ENCODE results near the gene MAP3K7CL. TPM values are rescaled to one million over a fixed set of nuclear protein-coding genes. Genes with fewer than 3 reads are reported as not detected.
"Not testable (repeated sequence)": the region's sequence is repeated elsewhere in the genome, so short reads cannot be mapped to it uniquely, and the experiment has no call there.

MAP3K7CL gene
- total RNA-seq, 6 experiments from 2014 or later, result 6.2 to 11.4 (median 7.6) TPM

GRCh38 chr21:29166853-29167252 lies 36.4 kb downstream of the MAP3K7CL start:
- no peak overlapping the region for H3K27ac Mint-ChIP-seq
- no peak for TF ChIP-seq CTCF (IDR thresholded peaks at IDR 0.05)
- DNase-seq, result no peak
- H3K4me1 Mint-ChIP-seq (ENCODE audit: low read depth), result peaks cover 52% of the 10 kb centered on the region
- no peaks in the 10 kb centered on the region for H3K9me3 Mint-ChIP-seq
- H3K36me3 Mint-ChIP-seq (ENCODE audit: low read depth), result 0 out of 2 replicates have a peak, but pooled peaks cover 3% of the 10 kb centered on the region
- H3K4me3 Mint-ChIP-seq, result no peak overlapping the region
- 0 out of 2 replicates have a peak, but pooled peaks cover 3% of the 10 kb centered on the region for H3K27me3 Mint-ChIP-seq (ENCODE audit: insufficient read depth)

GRCh38 chr21:29167481-29167880 lies 37.0 kb downstream of the MAP3K7CL start:
- not testable (repeated sequence) for H3K4me3 Mint-ChIP-seq; H3K27ac Mint-ChIP-seq; H3K36me3 Mint-ChIP-seq (ENCODE audit: low read depth); DNase-seq; H3K27me3 Mint-ChIP-seq (ENCODE audit: insufficient read depth); H3K9me3 Mint-ChIP-seq
- H3K4me1 Mint-ChIP-seq (ENCODE audit: low read depth), result peaks cover 46% of the 10 kb centered on the region

GRCh38 chr21:29168891-29169315 lies 38.5 kb downstream of the MAP3K7CL start:
- no peak for DNase-seq
- Mint-ChIP-seq H3K4me1 (ENCODE audit: low read depth) (peaks cover 33% of the 10 kb centered on the region), H3K9me3 (no peaks in the 10 kb centered on the region), H3K36me3 (ENCODE audit: low read depth) (no peaks in the 10 kb centered on the region), H3K27me3 (ENCODE audit: insufficient read depth) (no peaks in the 10 kb centered on the region), H3K27ac (no peak overlapping the region), H3K4me3 (no peak overlapping the region)
- TF ChIP-seq CTCF (IDR thresholded peaks at IDR 0.05), result no peak

GRCh38 chr21:29170944-29171343 lies 40.5 kb downstream of the MAP3K7CL start:
- Mint-ChIP-seq H3K4me1 (ENCODE audit: low read depth) (peaks cover 41% of the 10 kb centered on the region), H3K9me3 (no peaks in the 10 kb centered on the region), H3K27ac (no peak overlapping the region), H3K4me3 (no peak overlapping the region; the same call in 1 of the 2 replicates), H3K36me3 (ENCODE audit: low read depth) (no peaks in the 10 kb centered on the region), H3K27me3 (ENCODE audit: insufficient read depth) (no peaks in the 10 kb centered on the region)
- DNase-seq, result no peak
- TF ChIP-seq CTCF (IDR thresholded peaks at IDR 0.05), result no peak

GRCh38 chr21:29172282-29172681 lies 41.8 kb downstream of the MAP3K7CL start:
- Mint-ChIP-seq H3K27me3 (ENCODE audit: insufficient read depth) (no peaks in the 10 kb centered on the region), H3K4me1 (ENCODE audit: low read depth) (peaks cover 48% of the 10 kb centered on the region), H3K27ac (no peak overlapping the region), H3K36me3 (ENCODE audit: low read depth) (no peaks in the 10 kb centered on the region), H3K4me3 (no peak overlapping the region), H3K9me3 (no peaks in the 10 kb centered on the region)
- TF ChIP-seq CTCF (IDR thresholded peaks at IDR 0.05), result no peak
- no peak for DNase-seq

GRCh38 chr21:29174607-29175013 lies 44.2 kb downstream of the MAP3K7CL start:
- no peaks in the 10 kb centered on the region for H3K9me3 Mint-ChIP-seq
- TF ChIP-seq CTCF (IDR thresholded peaks at IDR 0.05), result no peak
- no peaks in the 10 kb centered on the region; the same call in 1 of the 2 replicates for H3K36me3 Mint-ChIP-seq (ENCODE audit: low read depth)
- H3K27me3 Mint-ChIP-seq (ENCODE audit: insufficient read depth), result no peaks in the 10 kb centered on the region
- H3K4me3 Mint-ChIP-seq, result peak overlapping the region; percentile 71
- DNase-seq, result no peak
- peak overlapping the region; percentile 73 for H3K27ac Mint-ChIP-seq
- H3K4me1 Mint-ChIP-seq (ENCODE audit: low read depth), result peaks cover 35% of the 10 kb centered on the region

All from HFFc6 (cell line).